H1 (cell line): ENCODE results near the gene ACTL9. TPM values are rescaled to one million over a fixed set of nuclear protein-coding genes. Genes with fewer than 3 reads are reported as not detected.
"Not testable (repeated sequence)": the region's sequence is repeated elsewhere in the genome, so short reads cannot be mapped to it uniquely, and the experiment has no call there.

Experiments
- CTCF ChIA-PET: fragments of 300-600 bp; sonication (Branson Sonifier 250); formaldehyde crosslinking; loops from one replicate; lab custom pipeline; 2021; ENCODE audit not compliant: partially characterized antibody; lab: Charles Lee
- POLR2A ChIA-PET: fragments of 300-600 bp; sonication (Branson Sonifier 250); formaldehyde crosslinking; loops from one replicate; lab custom pipeline; 2021; ENCODE audit warnings: inconsistent platforms; ENCODE audit not compliant: partially characterized antibody; lab: Charles Lee
- DNase-seq, 2 experiments: peaks; one replicate each; pipeline versions ENCODE4 v3.0.0 to v3.0.0-alpha.2; 2010 to 2022; ENCODE audit warnings: low spot score in 2 of 2, low read depth in 1 of 2, mixed read lengths in 1 of 2
- FAIRE-seq: peaks from 2 replicates; lab custom pipeline; 2011; peaks lifted over from hg19 to GRCh38; lab: Jason Lieb, UNC
- H2AFZ ChIP-seq: 2 replicates; pipeline ENCODE4 v1.8.1; 2012; ENCODE audit warnings: low read length, inconsistent platforms
- H2AK5ac ChIP-seq: 2 replicates; pipeline ENCODE4 v1.6.1; 2013; ENCODE audit warnings: low read depth, low read length
- H2BK120ac ChIP-seq: replicated peaks from 2 replicates; pipeline ENCODE3; 2013; ENCODE audit warnings: low read depth, low read length, inconsistent platforms
- H2BK12ac ChIP-seq: 2 replicates; pipeline ENCODE4 v1.6.1; 2013; ENCODE audit warnings: low read depth, low read length
- H2BK15ac ChIP-seq: 2 replicates; pipeline ENCODE4 v1.6.1; 2013; ENCODE audit warnings: low read length
- H2BK20ac ChIP-seq: 2 replicates; pipeline ENCODE4 v1.6.1; 2013; ENCODE audit warnings: low read length
- H2BK5ac ChIP-seq: 2 replicates; pipeline ENCODE4 v1.6.1; 2013; ENCODE audit warnings: low read depth, low read length
- H3K14ac ChIP-seq: 2 replicates; pipeline ENCODE4 v1.6.1; 2013; ENCODE audit warnings: inconsistent platforms; ENCODE audit not compliant: insufficient read length
- H3K18ac ChIP-seq: 2 replicates; pipeline ENCODE4 v1.6.1; 2013; ENCODE audit warnings: low read length; ENCODE audit errors: extremely low read depth
- H3K23ac ChIP-seq: 2 replicates; pipeline ENCODE4 v1.6.1; 2013; ENCODE audit warnings: inconsistent platforms; ENCODE audit not compliant: insufficient read length
- H3K23me2 ChIP-seq: 2 replicates; pipeline ENCODE4 v1.6.1; 2013; ENCODE audit warnings: low read depth, low read length
- H3K27ac ChIP-seq: 2 replicates; pipeline ENCODE4 v1.6.1; 2011; ENCODE audit warnings: low read depth, low read length, inconsistent platforms
- H3K27me3 ChIP-seq, 4 experiments: replicated peaks in 1 of 4; 1 replicate in 1 of 4; 2 replicates in 3 of 4; pipeline versions ENCODE4 v1.6.1 to v1.8.1; 2011 to 2013; ENCODE audit warnings: low read length in 3 of 4, mild to moderate bottlenecking in 3 of 4, inconsistent platforms in 2 of 4, mixed read lengths in 2 of 4, moderate library complexity in 1 of 4; ENCODE audit not compliant: control insufficient read depth in 3 of 4, insufficient read depth in 3 of 4; ENCODE audit errors: extremely low read depth in 1 of 4
- H3K36me3 ChIP-seq, 4 experiments: 2 replicates each; pipeline versions ENCODE4 v1.6.1 to v1.8.1; 2011 to 2013; ENCODE audit warnings: mild to moderate bottlenecking in 4 of 4, low read length in 3 of 4, moderate library complexity in 2 of 4, control low read depth in 1 of 4, inconsistent platforms in 1 of 4; ENCODE audit not compliant: insufficient read depth in 4 of 4, control insufficient read depth in 2 of 4
- H3K4ac ChIP-seq: replicated peaks from 2 replicates; pipeline ENCODE3; 2013; ENCODE audit warnings: low read length, low read depth, mixed read lengths, inconsistent platforms; ENCODE audit not compliant: insufficient read length
- H3K4me1 ChIP-seq, 4 experiments: replicated peaks in 1 of 4; 1 replicate in 1 of 4; 2 replicates in 3 of 4; pipeline versions ENCODE4 v1.6.1 to v1.8.1; 2011 to 2013; ENCODE audit warnings: low read length in 3 of 4, inconsistent platforms in 2 of 4, mixed read lengths in 1 of 4; ENCODE audit not compliant: insufficient read depth in 4 of 4, control insufficient read depth in 3 of 4
- H3K4me2 ChIP-seq, 2 experiments: 2 replicates each; pipeline versions ENCODE4 v1.6.1 to v1.8.1; 2011 to 2013; ENCODE audit warnings: low read depth in 2 of 2, low read length in 2 of 2, control low read depth in 1 of 2, inconsistent platforms in 1 of 2, mild to moderate bottlenecking in 1 of 2; ENCODE audit not compliant: insufficient read depth in 1 of 2
- H3K4me3 ChIP-seq, 4 experiments: fragments of 200-600, 300-600 bp in 1 of 4; sonication (generic), shearing (Covaris generic), sonication (Bioruptor Twin) in 1 of 4; 2 replicates each; pipeline versions ENCODE4 v1.5.1 to v1.8.1; 2011 to 2016; ENCODE audit warnings: low read length in 4 of 4, low read depth in 3 of 4, control low read depth in 2 of 4, inconsistent platforms in 2 of 4, mild to moderate bottlenecking in 2 of 4, mixed read lengths in 1 of 4, moderate library complexity in 1 of 4; ENCODE audit not compliant: insufficient read depth in 2 of 4; ENCODE audit errors: extremely low read depth in 1 of 4
- H3K56ac ChIP-seq: replicated peaks from 2 replicates; pipeline ENCODE3; 2013; ENCODE audit warnings: low read depth, mild to moderate bottlenecking, mixed read lengths, low read length, inconsistent platforms; ENCODE audit not compliant: insufficient read length
- H3K79me1 ChIP-seq: 2 replicates; pipeline ENCODE4 v1.6.1; 2013; ENCODE audit warnings: low read depth, low read length, control low read depth
- H3K79me2 ChIP-seq, 2 experiments: 2 replicates each; pipeline versions ENCODE4 v1.6.1 to v1.8.1; 2012 to 2013; ENCODE audit warnings: low read length in 2 of 2, mild to moderate bottlenecking in 2 of 2, inconsistent platforms in 1 of 2; ENCODE audit not compliant: insufficient read depth in 2 of 2, control insufficient read depth in 1 of 2
- H3K9ac ChIP-seq, 4 experiments: replicated peaks in 1 of 4; 1 replicate in 1 of 4; 2 replicates in 3 of 4; pipeline versions ENCODE4 v1.6.1 to v1.8.1; 2011 to 2013; ENCODE audit warnings: low read depth in 3 of 4, low read length in 3 of 4, control low read depth in 2 of 4, mild to moderate bottlenecking in 2 of 4, moderate library complexity in 2 of 4, inconsistent platforms in 1 of 4; ENCODE audit errors: extremely low read depth in 1 of 4
- H3K9me3 ChIP-seq, 2 experiments: 2 replicates each; pipeline versions ENCODE4 v1.6.1 to v1.8.1; 2012 to 2013; ENCODE audit warnings: mild to moderate bottlenecking in 2 of 2, moderate library complexity in 2 of 2, control low read depth in 1 of 2, inconsistent platforms in 1 of 2, low read depth in 1 of 2, low read length in 1 of 2, mixed read lengths in 1 of 2; ENCODE audit not compliant: insufficient read depth in 2 of 2
- H4K20me1 ChIP-seq, 2 experiments: replicated peaks in 1 of 2; 2 replicates each; pipeline versions ENCODE3 to v1.8.1; 2011 to 2013; ENCODE audit warnings: inconsistent platforms in 2 of 2, low read length in 2 of 2, mild to moderate bottlenecking in 1 of 2; ENCODE audit not compliant: insufficient read depth in 2 of 2, control insufficient read depth in 1 of 2
- H4K5ac ChIP-seq: 2 replicates; pipeline ENCODE4 v1.6.1; 2013; ENCODE audit warnings: low read length, low read depth, mixed read lengths, inconsistent platforms; ENCODE audit not compliant: insufficient read length
- H4K8ac ChIP-seq: 2 replicates; pipeline ENCODE4 v1.8.0; 2013; ENCODE audit warnings: mild to moderate bottlenecking, moderate library complexity, low read length, inconsistent platforms; ENCODE audit not compliant: insufficient read depth; ENCODE audit errors: extremely low read depth
- H4K91ac ChIP-seq: replicated peaks from 2 replicates; pipeline ENCODE3; 2013; ENCODE audit warnings: low read length, mixed read lengths, inconsistent platforms; ENCODE audit not compliant: insufficient read length
- WGBS, 2 experiments: shearing (Covaris generic) in 1 of 2; methylation state at CpG; one replicate each; pipeline versions ENCODE4 v1.1.6 to v1.1.7; 2013 to 2015; ENCODE audit warnings: low lambda C conversion rate in 2 of 2, mixed read lengths in 2 of 2, inconsistent platforms in 1 of 2, low coverage in 1 of 2, missing lambda C conversion rate in 1 of 2; ENCODE audit not compliant: insufficient replicate concordance in 2 of 2, insufficient coverage in 1 of 2, insufficient read length in 1 of 2; ENCODE audit errors: extremely low coverage in 1 of 2, missing lambda C conversion rate in 1 of 2; 5-methylcytosine and 5-hydroxymethylcytosine counted together
- polyA plus RNA-seq, 7 experiments: library from polyadenylated mRNA; depleted of rRNA in 3 of 7; stranded (reverse) in 5 of 7; unstranded in 2 of 7; fragments of >200 nt in 5 of 7; fragments of 200-250 nt in 2 of 7; gene quantifications; 1 replicate in 5 of 7; 2 replicates in 1 of 7; 4 replicates in 1 of 7; pipeline versions ENCODE4 v1.2.1 to v1.2.3, GENCODE V29; 2011 to 2013; ENCODE audit warnings: missing spikeins in 2 of 7, mixed read lengths in 2 of 7
- total RNA-seq: library from RNA; stranded (reverse); fragmentation: NEBNext Ultra II Directional; extraction: Animal tissue kit (Norgen Biotek cat#: 25700); gene quantifications from 2 replicates; pipeline ENCODE4 v1.2.1, GENCODE V29; 2021

Gene ACTL9
- total and polyA plus RNA-seq, 2 of the 8 experiments (the other 6 are each of a cell fraction or from before 2014, with no cell fraction given) = not detected

GRCh38 chr19:8739291-8740065 lies 40.9 kb upstream of the ACTL9 start:
- H4K5ac ChIP-seq, FAIRE-seq, H3K23ac ChIP-seq, DNase-seq, H3K79me1 ChIP-seq, H3K14ac ChIP-seq, H3K23me2 ChIP-seq, H4K8ac ChIP-seq, H2BK120ac ChIP-seq, H3K56ac ChIP-seq, H2AFZ ChIP-seq, H2BK20ac ChIP-seq, H3K4me3 ChIP-seq, H2BK5ac ChIP-seq, H2BK15ac ChIP-seq, H3K4ac ChIP-seq, H2BK12ac ChIP-seq, CTCF ChIA-PET, H3K27ac ChIP-seq, H4K20me1 ChIP-seq, H3K4me2 ChIP-seq, H3K4me1 ChIP-seq, H3K79me2 ChIP-seq, H3K18ac ChIP-seq, POLR2A ChIA-PET, H3K36me3 ChIP-seq, H4K91ac ChIP-seq, H2AK5ac ChIP-seq, H3K9ac ChIP-seq, H3K27me3 ChIP-seq: not testable (repeated sequence)
- WGBS, 2 experiments = 100% methylated on average over 1 of the region's 55 CpGs; no CpG with 5 or more reads in 1 of the 2 experiments
- peaks cover 12 to 25% of the 10 kb centered on the region in 2 experiments for H3K9me3 ChIP-seq
